Right atrium auricular region (tissue), 2 donors: Measurements from ENCODE around the gene IL2RA. TPM values are rescaled to one million over a fixed set of nuclear protein-coding genes. Genes with fewer than 3 reads are reported as not detected.
A peak's percentile ranks its signal among the peaks of the same experiment; 100 is the strongest.

Experiments used
- DNase-seq: peaks from one replicate; pipeline ENCODE4 v3.0.0-alpha.2; 2019; ENCODE audit warnings: low spot score
- H3K27ac ChIP-seq, 2 donors: fragments of 200-600 bp; sonication (generic); 1 replicate in 1 of 2; 2 replicates in 1 of 2; pipeline ENCODE4 v1.5.1; 2016 to 2019
- H3K27me3 ChIP-seq, 2 donors: fragments of 200-600 bp; sonication (generic); one replicate each; pipeline versions ENCODE4 v1.5.1 to v1.6.0; 2017 to 2019
- H3K36me3 ChIP-seq: fragments of 200-600 bp; sonication (generic); one replicate; pipeline ENCODE4 v1.5.1; 2016
- H3K4me1 ChIP-seq, 2 donors: fragments of 200-600 bp; sonication (generic); one replicate each; pipeline versions ENCODE4 v1.5.1 to v1.6.0; 2017 to 2019
- H3K4me3 ChIP-seq, 2 donors: fragments of 200-600 bp; sonication (generic); 1 replicate in 1 of 2; 2 replicates in 1 of 2; pipeline ENCODE4 v1.5.1; 2017 to 2019; ENCODE audit warnings: mild to moderate bottlenecking in 1 of 2, moderate library complexity in 1 of 2
- H3K9me3 ChIP-seq, 2 donors: fragments of 200-600 bp; sonication (generic); one replicate each; pipeline ENCODE4 v1.5.1; 2019
- CTCF ChIP-seq, 2 donors: fragments of 200-600 bp; sonication (generic); IDR thresholded peaks; one replicate each; pipeline ENCODE4 v1.5.1; 2019; ENCODE audit warnings: antibody characterized with exemption in 2 of 2
- total RNA-seq, 2 donors: library from RNA; depleted of rRNA; stranded (reverse); fragments of >200 nt; gene quantifications; one replicate each; pipeline ENCODE4 v1.1.0, GENCODE V29; 2016

The IL2RA gene
- total RNA-seq, 2 donors from 2014 or later, result 0.16 to 0.30 TPM

- TF ChIP-seq CTCF (IDR thresholded peaks at IDR 0.05), result peak; percentile 82 to 85
- Histone ChIP-seq H3K27ac (peak overlapping the region; percentile 50 to 63), H3K4me1 (peaks cover 0 to 45% of the 10 kb centered on the region in 2 donors), H3K4me3 (peak overlapping the region in 1 of 2 donors; percentile 30), H3K27me3 (no peaks in the 10 kb centered on the region), H3K36me3 (no peaks in the 10 kb centered on the region), H3K9me3 (peaks cover 0 to 3% of the 10 kb centered on the region in 2 donors)
- DNase-seq, result peak; percentile 93
Measured at GRCh38 chr10:6086375-6087233, 24.4 kb upstream of the IL2RA start.

- Histone ChIP-seq H3K4me3 (no peak overlapping the region), H3K36me3 (no peaks in the 10 kb centered on the region), H3K27ac (no peak overlapping the region), H3K4me1 (peaks cover 0 to 26% of the 10 kb centered on the region in 2 donors), H3K27me3 (no peaks in the 10 kb centered on the region), H3K9me3 (peaks cover 0 to 3% of the 10 kb centered on the region in 2 donors)
- DNase-seq, result no peak
- TF ChIP-seq CTCF (IDR thresholded peaks at IDR 0.05), result no peak
Measured at GRCh38 chr10:6083523-6084475, 21.6 kb upstream of the IL2RA start.

- Histone ChIP-seq H3K4me1 (peaks cover 0 to 22% of the 10 kb centered on the region in 2 donors), H3K27ac (no peak overlapping the region), H3K27me3 (no peaks in the 10 kb centered on the region), H3K9me3 (peaks cover 0 to 3% of the 10 kb centered on the region in 2 donors), H3K4me3 (no peak overlapping the region), H3K36me3 (no peaks in the 10 kb centered on the region)
- no peak for DNase-seq
- no peak for TF ChIP-seq CTCF (IDR thresholded peaks at IDR 0.05)
Measured at GRCh38 chr10:6082496-6083395, 20.6 kb upstream of the IL2RA start.

- TF ChIP-seq CTCF (IDR thresholded peaks at IDR 0.05), result no peak
- Histone ChIP-seq H3K36me3 (no peaks in the 10 kb centered on the region), H3K9me3 (peaks cover 0 to 3% of the 10 kb centered on the region in 2 donors), H3K27me3 (no peaks in the 10 kb centered on the region), H3K4me3 (no peak overlapping the region), H3K4me1 (peaks cover 0 to 15% of the 10 kb centered on the region in 2 donors), H3K27ac (no peak overlapping the region)
- no peak for DNase-seq
Measured at GRCh38 chr10:6080417-6080973, 18.3 kb upstream of the IL2RA start.

GRCh38 chr10:6079044-6079443, 16.9 kb upstream of the IL2RA start:
- Histone ChIP-seq H3K27me3 (no peaks in the 10 kb centered on the region), H3K27ac (no peak overlapping the region), H3K4me3 (no peak overlapping the region), H3K36me3 (no peaks in the 10 kb centered on the region), H3K9me3 (peaks cover 0 to 3% of the 10 kb centered on the region in 2 donors), H3K4me1 (peaks cover 0 to 15% of the 10 kb centered on the region in 2 donors)
- DNase-seq, result no peak
- no peak for TF ChIP-seq CTCF (IDR thresholded peaks at IDR 0.05)
